Adrenal gland (tissue), 12 donors: Measurements from ENCODE around the gene FCSK. TPM values are rescaled to one million over a fixed set of nuclear protein-coding genes. Genes with fewer than 3 reads are reported as not detected.

Source experiments
- DNase-seq, 7 donors: peaks; one replicate each; pipeline ENCODE4 v3.0.0-alpha.2; 2019 to 2020
- H3K27ac ChIP-seq, 5 donors: fragments of 200-600 bp; sonication (generic) in 4 of 5; 1 replicate in 3 of 5; 2 replicates in 2 of 5; pipeline versions ENCODE4 v1.5.1 to v1.8.0; 2016 to 2020; ENCODE audit warnings: mild to moderate bottlenecking in 1 of 5
- H3K27me3 ChIP-seq: fragments of 200-600 bp; 2 replicates; pipeline ENCODE4 v1.8.0; 2021
- H3K36me3 ChIP-seq, 2 donors: fragments of 200-600 bp; replicated peaks in 1 of 2; 1 replicate in 1 of 2; 2 replicates in 1 of 2; pipeline versions ENCODE4 v1.5.1 to v1.8.0; 2018 to 2022
- H3K4me1 ChIP-seq, 2 donors: fragments of 200-600 bp; replicated peaks in 1 of 2; 1 replicate in 1 of 2; 2 replicates in 1 of 2; pipeline versions ENCODE4 v1.5.1 to v1.8.0; 2018 to 2021
- H3K4me3 ChIP-seq, 4 donors: fragments of 200-600 bp; sonication (generic) in 3 of 4; one replicate each; pipeline ENCODE4 v1.5.1; 2016 to 2018
- H3K9me3 ChIP-seq, 3 donors: fragments of 200-600 bp; sonication (generic) in 1 of 3; replicated peaks in 1 of 3; 1 replicate in 2 of 3; 2 replicates in 1 of 3; pipeline versions ENCODE4 v1.5.1 to v1.8.0; 2016 to 2021
- POLR2A ChIP-seq, 2 donors: fragments of 450-650 bp; IDR thresholded peaks; one replicate each; pipeline ENCODE4 v1.6.1; 2017; ENCODE audit warnings: antibody characterized with exemption in 2 of 2, mild to moderate bottlenecking in 2 of 2, moderate library complexity in 1 of 2
- WGBS, 4 donors: extraction: QIAGEN DNeasy Blood & Tissue Kit in 2 of 4; methylation state at CpG; one replicate each; pipeline versions ENCODE4 v1.1.5 to v1.1.7; 2013 to 2017; 5-methylcytosine and 5-hydroxymethylcytosine counted together
- intact Hi-C, 2 donors: fragments of 100-400 bp; cut with DNase I; formaldehyde crosslinking; loops; one replicate each; pipeline versions ENCODE4 v1.14.1 to v1.15.0; 2022 to 2023
- polyA plus RNA-seq, 3 donors: library from polyadenylated mRNA; stranded (reverse); fragments of 200-250 nt in 2 of 3; fragments of 350-450 nt in 1 of 3; fragmentation: Illumina TruSeq in 1 of 3; extraction: RNeasy Lipid Tissue Mini Kit (QIAGEN cat#74804) in 1 of 3; gene quantifications; one replicate each; pipeline ENCODE4 v1.2.3, GENCODE V29; 2013 to 2014
- total RNA-seq, 9 donors: library from RNA; depleted of rRNA in 4 of 9; stranded (reverse); fragments of >200 nt in 4 of 9; fragments of 120-200 nt in 1 of 9; fragmentation: NEBNext Ultra II Directional in 1 of 9; extraction: Animal tissue kit (Norgen Biotek cat#: 25700) in 1 of 9; gene quantifications; one replicate each; pipeline versions ENCODE4 v1.1.0 to v1.2.4, GENCODE V29; 2013 to 2023
- TF ChIP-seq, protein P1 (sequence below), 6 experiments: fragments of 450-650 bp in 4 of 6; fragments of 200-600 bp in 2 of 6; sonication (generic) in 1 of 6; IDR thresholded peaks; 1 replicate in 5 of 6; 2 replicates in 1 of 6; pipeline versions ENCODE4 v1.5.1 to v1.8.0; 2016 to 2021; ENCODE audit warnings: antibody characterized with exemption in 6 of 6, mild to moderate bottlenecking in 2 of 6, moderate library complexity in 1 of 6
- donor health status: healthy with polysubstance abuse.
- donor health status: Bipolar disorder and iron deficiency.
- donor health status: DM: yes; HTN: yes; CAD: no.
- donor health status: DM: no; HTN: no; CAD: no.
- donor health status: DM: no; HTN: no; CAD: no.
- donor health status: DM: yes; HTN: yes; CAD: no.

Gene FCSK
- total and polyA plus RNA-seq, 12 donors = 5.2 to 34.8 (median 23.0) TPM

- Histone ChIP-seq H3K27ac (no peak overlapping the region), H3K36me3 (peaks cover 0 to 65% of the 10 kb centered on the region in 2 donors)
- intact Hi-C loops = no loop called here
These were observed 23.8 kb downstream of the FCSK start for GRCh38 chr16:70478169-70478568.

GRCh38 chr16:70478912-70479341, 24.5 kb downstream of the FCSK start:
- peak in 2 of 7 donors; percentile 8 to 50 for DNase-seq
- peaks cover 0 to 65% of the 10 kb centered on the region in 2 donors for H3K36me3 ChIP-seq
- TF ChIP-seq POLR2A (IDR thresholded peaks at IDR 0.05) = no peak
- TF ChIP-seq, protein P1, sequence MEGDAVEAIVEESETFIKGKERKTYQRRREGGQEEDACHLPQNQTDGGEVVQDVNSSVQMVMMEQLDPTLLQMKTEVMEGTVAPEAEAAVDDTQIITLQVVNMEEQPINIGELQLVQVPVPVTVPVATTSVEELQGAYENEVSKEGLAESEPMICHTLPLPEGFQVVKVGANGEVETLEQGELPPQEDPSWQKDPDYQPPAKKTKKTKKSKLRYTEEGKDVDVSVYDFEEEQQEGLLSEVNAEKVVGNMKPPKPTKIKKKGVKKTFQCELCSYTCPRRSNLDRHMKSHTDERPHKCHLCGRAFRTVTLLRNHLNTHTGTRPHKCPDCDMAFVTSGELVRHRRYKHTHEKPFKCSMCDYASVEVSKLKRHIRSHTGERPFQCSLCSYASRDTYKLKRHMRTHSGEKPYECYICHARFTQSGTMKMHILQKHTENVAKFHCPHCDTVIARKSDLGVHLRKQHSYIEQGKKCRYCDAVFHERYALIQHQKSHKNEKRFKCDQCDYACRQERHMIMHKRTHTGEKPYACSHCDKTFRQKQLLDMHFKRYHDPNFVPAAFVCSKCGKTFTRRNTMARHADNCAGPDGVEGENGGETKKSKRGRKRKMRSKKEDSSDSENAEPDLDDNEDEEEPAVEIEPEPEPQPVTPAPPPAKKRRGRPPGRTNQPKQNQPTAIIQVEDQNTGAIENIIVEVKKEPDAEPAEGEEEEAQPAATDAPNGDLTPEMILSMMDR (IDR thresholded peaks at IDR 0.05) = no peak
- H3K9me3 ChIP-seq = no peaks in the 10 kb centered on the region
- WGBS, 4 donors = 67 to 79% (median 72%) methylated on average over 4 to 10 of the region's 10 CpGs
- no peak overlapping the region for H3K4me3 ChIP-seq
- peak overlapping the region in 1 of 5 donors; percentile 14 for H3K27ac ChIP-seq
- intact Hi-C loops = no loop called here
- peaks cover 0 to 4% of the 10 kb centered on the region in 2 donors for H3K4me1 ChIP-seq
- no peaks in the 10 kb centered on the region for H3K27me3 ChIP-seq

More at GRCh38 chr16:70478169-70478568, 23.8 kb downstream of the FCSK start:
- peaks cover 0 to 4% of the 10 kb centered on the region in 2 donors for H3K4me1 ChIP-seq
- no peaks in the 10 kb centered on the region for H3K27me3 ChIP-seq
- no peak overlapping the region for H3K4me3 ChIP-seq
- TF ChIP-seq, protein P1 (IDR thresholded peaks at IDR 0.05) = no peak
- TF ChIP-seq POLR2A (IDR thresholded peaks at IDR 0.05) = no peak
- 91 to 98% (median 95%) methylated on average over 6 to 8 of the region's 8 CpGs; no CpG with 5 or more reads in 1 of the 4 donors for WGBS, 4 donors
- no peak for DNase-seq
- H3K9me3 ChIP-seq = no peaks in the 10 kb centered on the region

DNA sequence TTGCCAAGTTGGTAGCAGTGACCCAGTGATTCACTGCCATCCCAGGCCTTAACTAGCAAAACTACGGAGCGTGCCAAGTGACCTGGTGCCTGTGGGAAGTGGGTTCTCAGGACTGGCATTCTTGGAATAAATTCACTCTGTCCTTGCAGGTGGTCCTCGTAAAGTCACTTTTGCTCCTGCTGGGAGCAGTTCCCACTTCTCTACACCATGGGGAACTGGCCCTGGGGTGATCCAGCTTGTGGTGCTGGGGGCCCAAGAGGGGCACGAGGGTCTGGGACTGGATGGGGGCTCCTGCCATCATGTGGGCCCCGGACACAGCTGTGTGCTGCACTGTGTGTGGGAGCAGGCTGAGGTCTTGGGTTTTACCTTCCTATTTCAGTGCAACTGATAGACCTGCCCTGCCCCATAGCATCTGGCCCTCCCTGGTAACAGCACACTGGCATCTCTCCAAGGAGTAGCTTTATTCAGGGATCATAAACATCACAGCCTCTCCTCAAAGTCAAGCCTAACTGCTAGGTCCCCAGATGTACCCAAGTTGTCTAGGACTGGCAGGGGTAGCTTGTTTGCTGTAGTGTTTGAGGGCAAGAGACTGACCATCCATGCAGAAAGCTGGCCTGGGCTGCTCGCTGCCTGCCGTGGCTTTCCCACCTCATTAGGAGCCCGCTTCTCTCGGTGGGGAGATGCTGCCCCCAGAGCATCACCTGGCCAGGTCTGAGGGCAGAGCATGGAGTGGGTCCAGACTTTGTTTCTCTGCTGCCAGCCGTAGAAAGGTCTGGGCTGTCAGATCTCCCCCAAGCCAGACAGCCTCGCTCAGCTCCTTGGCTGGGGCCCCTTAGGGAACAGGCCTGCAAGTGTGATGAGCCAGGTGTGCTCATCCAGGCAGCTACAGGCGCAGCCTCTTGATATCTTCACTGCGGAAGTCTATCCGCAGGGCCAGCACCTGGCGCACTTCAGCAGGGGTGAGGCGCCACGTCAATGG, 26.0 kb downstream of the FCSK start:
- Histone ChIP-seq H3K36me3 (peaks cover 0 to 56% of the 10 kb centered on the region in 2 donors), H3K4me3 (no peak overlapping the region), H3K27me3 (no peaks in the 10 kb centered on the region), H3K9me3 (no peaks in the 10 kb centered on the region), H3K4me1 (peaks cover 0 to 4% of the 10 kb centered on the region in 2 donors), H3K27ac (no peak overlapping the region)
- whole genome bisulfite sequencing, 4 donors = 82 to 100% (median 91%) methylated on average over 3 to 17 of the region's 17 CpGs
- intact Hi-C loops = no loop called here
- TF ChIP-seq POLR2A (IDR thresholded peaks at IDR 0.05) = no peak
- TF ChIP-seq, protein P1 (IDR thresholded peaks at IDR 0.05) = no peak
- DNase-seq = peak in 2 of 7 donors; percentile 34 to 40

DNA sequence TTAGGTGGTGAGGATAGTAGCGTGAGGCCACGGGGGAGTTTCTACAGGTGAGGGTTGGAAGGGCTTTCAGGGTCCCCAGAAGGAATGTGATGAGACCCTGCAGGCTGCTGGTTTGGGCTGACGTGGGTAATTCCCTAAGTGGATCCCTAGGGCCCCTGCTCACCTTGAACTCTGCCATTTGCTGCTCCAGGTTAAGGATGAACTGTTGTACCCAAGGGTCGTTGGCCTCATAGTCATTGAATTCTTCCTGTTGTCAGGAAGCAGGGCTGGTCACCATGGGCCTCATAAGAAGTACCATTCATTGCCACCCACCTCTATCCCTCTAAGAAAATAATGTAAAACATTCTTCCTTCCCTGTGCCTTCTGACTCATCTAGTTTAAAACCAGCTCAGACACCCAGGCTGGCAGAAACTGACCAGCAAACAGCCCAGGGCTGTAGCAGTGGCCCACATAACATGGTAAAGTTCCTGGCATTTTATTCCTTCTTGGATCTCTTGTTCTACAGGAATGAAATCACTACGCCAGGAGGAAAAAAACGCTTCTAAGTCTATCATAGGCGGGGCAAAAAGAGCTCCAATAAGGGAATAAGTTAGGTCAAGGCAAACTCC, 27.6 kb downstream of the FCSK start:
- no peak overlapping the region for H3K27ac ChIP-seq
- no peaks in the 10 kb centered on the region for H3K27me3 ChIP-seq
- peaks cover 0 to 60% of the 10 kb centered on the region in 2 donors for H3K36me3 ChIP-seq
- no peak overlapping the region for H3K4me3 ChIP-seq
- no peak for DNase-seq
- no peaks in the 10 kb centered on the region for H3K4me1 ChIP-seq
- H3K9me3 ChIP-seq = no peaks in the 10 kb centered on the region
- 81 to 90% (median 86%) methylated on average over 6 to 7 of the region's 7 CpGs for WGBS, 4 donors
- intact Hi-C loops = no loop called here
- TF ChIP-seq POLR2A (IDR thresholded peaks at IDR 0.05) = no peak
- TF ChIP-seq, protein P1 (IDR thresholded peaks at IDR 0.05) = no peak
